Measurements from ENCODE around the gene GPR157. TPM values are rescaled to one million over a fixed set of nuclear protein-coding genes. Genes with fewer than 3 reads are reported as not detected.

The GPR157 gene
- total RNA-seq, 2 experiments from 2014 or later, result 1.4 to 5.4 TPM

DNA sequence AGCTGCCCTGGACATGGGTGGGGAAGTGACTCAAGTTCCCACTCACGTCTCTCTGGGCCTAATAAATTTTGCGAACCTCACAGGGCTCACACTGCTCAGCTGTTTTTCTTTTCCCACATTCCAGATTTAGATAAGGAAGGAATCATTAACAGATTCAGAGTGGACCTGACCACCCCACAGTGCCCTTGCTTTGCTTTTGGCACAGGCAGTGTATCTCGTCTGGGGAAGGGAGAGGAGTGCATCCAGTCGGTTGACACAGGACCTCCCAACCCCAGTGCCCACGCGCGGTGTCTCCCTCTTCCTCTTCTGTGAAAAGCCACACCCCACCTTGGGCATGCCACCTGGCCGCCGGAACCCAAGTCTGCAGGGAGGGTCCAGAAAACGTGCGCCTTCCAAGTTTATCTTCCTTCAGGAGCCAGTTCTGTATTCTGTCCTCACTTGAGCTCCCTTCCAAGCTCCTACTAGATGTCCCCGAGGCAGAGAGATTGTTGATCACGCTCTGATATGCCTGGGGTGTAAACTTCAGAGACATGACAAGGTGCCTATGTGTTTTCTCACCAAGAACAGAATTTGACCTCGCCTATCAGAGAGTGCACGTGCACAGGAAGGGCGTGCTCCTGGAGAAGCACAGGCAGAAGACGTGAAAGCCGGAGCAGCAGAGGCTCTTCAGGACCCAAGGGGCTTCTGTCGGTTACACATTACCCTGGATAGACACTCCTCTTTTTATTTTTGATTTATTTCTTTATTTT is 50.0 kb downstream of the GPR157 start:
- intact Hi-C loops (cut with micrococcal nuclease; ENCODE audit: unreplicated experiment), result loop anchor here (5.0 to 10.0 kb wide), 2 partner anchors 262 to 554 kb away; partner anchors contain the start of gene RERE
- H3K36me3 ChIP-seq (ENCODE audit: insufficient read depth, low read length), result no peaks in the 10 kb centered on the region
- no peaks in the 10 kb centered on the region for H3K9me2 ChIP-seq (ENCODE audit: insufficient read depth, low read length)
- H3K4me3 ChIP-seq (ENCODE audit: low read depth, low read length, poor library complexity, severe bottlenecking), result peak overlapping the region; percentile 1
- H3K4me1 ChIP-seq (ENCODE audit: insufficient read depth, low read length, poor library complexity, severe bottlenecking), result peaks cover 100% of the 10 kb centered on the region
- TF ChIP-seq EZH2phosphoT487 (IDR thresholded peaks at IDR 0.05; ENCODE audit: borderline replicate concordance, low read depth, low read length), result no peak
- TF ChIP-seq, protein P1, sequence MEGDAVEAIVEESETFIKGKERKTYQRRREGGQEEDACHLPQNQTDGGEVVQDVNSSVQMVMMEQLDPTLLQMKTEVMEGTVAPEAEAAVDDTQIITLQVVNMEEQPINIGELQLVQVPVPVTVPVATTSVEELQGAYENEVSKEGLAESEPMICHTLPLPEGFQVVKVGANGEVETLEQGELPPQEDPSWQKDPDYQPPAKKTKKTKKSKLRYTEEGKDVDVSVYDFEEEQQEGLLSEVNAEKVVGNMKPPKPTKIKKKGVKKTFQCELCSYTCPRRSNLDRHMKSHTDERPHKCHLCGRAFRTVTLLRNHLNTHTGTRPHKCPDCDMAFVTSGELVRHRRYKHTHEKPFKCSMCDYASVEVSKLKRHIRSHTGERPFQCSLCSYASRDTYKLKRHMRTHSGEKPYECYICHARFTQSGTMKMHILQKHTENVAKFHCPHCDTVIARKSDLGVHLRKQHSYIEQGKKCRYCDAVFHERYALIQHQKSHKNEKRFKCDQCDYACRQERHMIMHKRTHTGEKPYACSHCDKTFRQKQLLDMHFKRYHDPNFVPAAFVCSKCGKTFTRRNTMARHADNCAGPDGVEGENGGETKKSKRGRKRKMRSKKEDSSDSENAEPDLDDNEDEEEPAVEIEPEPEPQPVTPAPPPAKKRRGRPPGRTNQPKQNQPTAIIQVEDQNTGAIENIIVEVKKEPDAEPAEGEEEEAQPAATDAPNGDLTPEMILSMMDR (conservative IDR thresholded peaks at IDR 0.05; ENCODE audit: low read length), result no peak
- no peaks in the 10 kb centered on the region; the same call in 1 of the 2 replicates for H3K79me2 ChIP-seq (ENCODE audit: insufficient read depth, low read depth, low read length)
- ChIA-PET POLR2A (interaction anchor here (0.9 to 1.5 kb wide), 3 partner anchors 10 to 47 kb away, joined by 3 to 8 read pairs (median 4); partner anchors contain the start of gene SLC2A5), CTCF (ENCODE audit: unreplicated experiment) (interaction anchor here (0.6 kb wide), 1 partner anchor 24 kb away, joined by 3 read pairs; no protein-coding TSS in a partner anchor)
- peak overlapping the region; percentile 18; the same call in 1 of the 2 replicates for H2AFZ ChIP-seq (ENCODE audit: low read length)
- peak; percentile 67 for DNase-seq (ENCODE audit: low spot score)
- no peaks in the 10 kb centered on the region for H4K20me1 ChIP-seq (ENCODE audit: insufficient read depth, low read length)
- H3K9me3 ChIP-seq (ENCODE audit: low read length), result no peaks in the 10 kb centered on the region
- H3K4me2 ChIP-seq (ENCODE audit: low read length), result peak overlapping the region; percentile 88
- no TSS peak for BruUV-seq (replicated peaks)
- H3K27ac ChIP-seq (ENCODE audit: low read depth, low read length, poor library complexity, severe bottlenecking), result peak overlapping the region; percentile 100

GRCh38 chr1:9078015-9078751 is 50.7 kb downstream of the GPR157 start:
- Histone ChIP-seq H3K9me2 (ENCODE audit: insufficient read depth, low read length) (no peaks in the 10 kb centered on the region), H2AFZ (ENCODE audit: low read length) (peak overlapping the region; percentile 18; the same call in 1 of the 2 replicates)
- CTCF ChIA-PET (ENCODE audit: unreplicated experiment), result interaction anchor here (0.5 to 0.6 kb wide), 2 partner anchors 15 to 25 kb away, joined by 3 to 4 read pairs; no protein-coding TSS in a partner anchor

More at GRCh38 chr1:9078015-9078751, 50.7 kb downstream of the GPR157 start:
- Histone ChIP-seq H3K9me3 (ENCODE audit: low read length) (no peaks in the 10 kb centered on the region), H3K4me1 (ENCODE audit: insufficient read depth, low read length, poor library complexity, severe bottlenecking) (peaks cover 100% of the 10 kb centered on the region), H3K27ac (ENCODE audit: low read depth, low read length, poor library complexity, severe bottlenecking) (peak overlapping the region; percentile 100), H3K79me2 (ENCODE audit: insufficient read depth, low read depth, low read length) (no peaks in the 10 kb centered on the region; the same call in 1 of the 2 replicates), H4K20me1 (ENCODE audit: insufficient read depth, low read length) (no peaks in the 10 kb centered on the region), H3K4me3 (ENCODE audit: low read depth, low read length, poor library complexity, severe bottlenecking) (peak overlapping the region; percentile 1), H3K36me3 (ENCODE audit: insufficient read depth, low read length) (no peaks in the 10 kb centered on the region), H3K4me2 (ENCODE audit: low read length) (peak overlapping the region; percentile 88)
- intact Hi-C loops (cut with micrococcal nuclease; ENCODE audit: unreplicated experiment), result loop anchor here (5.0 to 10.0 kb wide), 2 partner anchors 261 to 553 kb away; partner anchors contain the start of gene RERE
- DNase-seq (ENCODE audit: low spot score), result peak; percentile 63
- no TSS peak for BruUV-seq (replicated peaks)
- TF ChIP-seq EZH2phosphoT487 (IDR thresholded peaks at IDR 0.05; ENCODE audit: borderline replicate concordance, low read depth, low read length), result no peak
- TF ChIP-seq, protein P1 (conservative IDR thresholded peaks at IDR 0.05; ENCODE audit: low read length), result no peak
- POLR2A ChIA-PET, result interaction anchor here (0.9 to 3.9 kb wide), 4 partner anchors 9 to 47 kb away, joined by 3 to 22 read pairs (median 6); partner anchors contain the start of gene SLC2A5
